SK-N-SH treated with all-trans-retinoic acid at 6 μM for 48 hours (cell line): ENCODE results near the gene GP1BB.

ENCODE experiments used
- PPARA ChIP-seq: fragments of 250-450 bp; sonication (Bioruptor Pico); IDR thresholded peaks from 2 replicates; pipeline ENCODE4 v1.5.0; 2020; ENCODE audit warnings: mild to moderate bottlenecking, borderline replicate concordance
- SNAI2 ChIP-seq: fragments of 250-450 bp; sonication (Bioruptor Pico); IDR thresholded peaks from 2 replicates; pipeline ENCODE4 v1.5.0; 2020; ENCODE audit warnings: mild to moderate bottlenecking, moderate library complexity
- TOX ChIP-seq: fragments of 250-450 bp; sonication (Bioruptor Pico); IDR thresholded peaks from 2 replicates; pipeline ENCODE4 v1.8.0; 2021; ENCODE audit warnings: mild to moderate bottlenecking, moderate library complexity, borderline replicate concordance
- ZFP3 ChIP-seq: fragments of 250-450 bp; sonication (Bioruptor Pico); IDR thresholded peaks from 2 replicates; pipeline ENCODE4 v1.5.0; 2020; ENCODE audit warnings: mild to moderate bottlenecking, moderate library complexity
- ZNF70 ChIP-seq: fragments of 450-650 bp; formaldehyde crosslinking; IDR thresholded peaks from 2 replicates; pipeline ENCODE4 v1.5.0; 2020; ENCODE audit warnings: mild to moderate bottlenecking, moderate library complexity
- TF ChIP-seq, protein P1 (sequence below): fragments of 250-450 bp; sonication (Bioruptor Pico); IDR thresholded peaks from 2 replicates; pipeline ENCODE4 v1.8.0; 2020; ENCODE audit warnings: mild to moderate bottlenecking, moderate library complexity, borderline replicate concordance

GRCh38 chr22:19719050-19719482 lies 4.3 kb upstream of the GP1BB start:
- TF ChIP-seq ZNF70 (CRISPR knock-in tag), result no peak
- TF ChIP-seq ZFP3 (CRISPR knock-in tag), result no peak
- TF ChIP-seq, protein P1, sequence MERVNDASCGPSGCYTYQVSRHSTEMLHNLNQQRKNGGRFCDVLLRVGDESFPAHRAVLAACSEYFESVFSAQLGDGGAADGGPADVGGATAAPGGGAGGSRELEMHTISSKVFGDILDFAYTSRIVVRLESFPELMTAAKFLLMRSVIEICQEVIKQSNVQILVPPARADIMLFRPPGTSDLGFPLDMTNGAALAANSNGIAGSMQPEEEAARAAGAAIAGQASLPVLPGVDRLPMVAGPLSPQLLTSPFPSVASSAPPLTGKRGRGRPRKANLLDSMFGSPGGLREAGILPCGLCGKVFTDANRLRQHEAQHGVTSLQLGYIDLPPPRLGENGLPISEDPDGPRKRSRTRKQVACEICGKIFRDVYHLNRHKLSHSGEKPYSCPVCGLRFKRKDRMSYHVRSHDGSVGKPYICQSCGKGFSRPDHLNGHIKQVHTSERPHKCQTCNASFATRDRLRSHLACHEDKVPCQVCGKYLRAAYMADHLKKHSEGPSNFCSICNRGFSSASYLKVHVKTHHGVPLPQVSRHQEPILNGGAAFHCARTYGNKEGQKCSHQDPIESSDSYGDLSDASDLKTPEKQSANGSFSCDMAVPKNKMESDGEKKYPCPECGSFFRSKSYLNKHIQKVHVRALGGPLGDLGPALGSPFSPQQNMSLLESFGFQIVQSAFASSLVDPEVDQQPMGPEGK (CRISPR knock-in tag), result no peak
- TF ChIP-seq SNAI2, result no peak
- TF ChIP-seq TOX (CRISPR knock-in tag), result no peak
- no peak for TF ChIP-seq PPARA (CRISPR knock-in tag)
